GM18519 (cell line): ENCODE results near the gene PAX8.

Source experiments
- ATAC-seq: cut with Tn5 transposase; IDR thresholded peaks from one replicate; pipeline ENCODE4 v1.9.1; 2021; ENCODE audit warnings: mild to moderate bottlenecking, moderate library complexity; ENCODE audit not compliant: unreplicated experiment, low FRiP score

Gene PAX8

DNA sequence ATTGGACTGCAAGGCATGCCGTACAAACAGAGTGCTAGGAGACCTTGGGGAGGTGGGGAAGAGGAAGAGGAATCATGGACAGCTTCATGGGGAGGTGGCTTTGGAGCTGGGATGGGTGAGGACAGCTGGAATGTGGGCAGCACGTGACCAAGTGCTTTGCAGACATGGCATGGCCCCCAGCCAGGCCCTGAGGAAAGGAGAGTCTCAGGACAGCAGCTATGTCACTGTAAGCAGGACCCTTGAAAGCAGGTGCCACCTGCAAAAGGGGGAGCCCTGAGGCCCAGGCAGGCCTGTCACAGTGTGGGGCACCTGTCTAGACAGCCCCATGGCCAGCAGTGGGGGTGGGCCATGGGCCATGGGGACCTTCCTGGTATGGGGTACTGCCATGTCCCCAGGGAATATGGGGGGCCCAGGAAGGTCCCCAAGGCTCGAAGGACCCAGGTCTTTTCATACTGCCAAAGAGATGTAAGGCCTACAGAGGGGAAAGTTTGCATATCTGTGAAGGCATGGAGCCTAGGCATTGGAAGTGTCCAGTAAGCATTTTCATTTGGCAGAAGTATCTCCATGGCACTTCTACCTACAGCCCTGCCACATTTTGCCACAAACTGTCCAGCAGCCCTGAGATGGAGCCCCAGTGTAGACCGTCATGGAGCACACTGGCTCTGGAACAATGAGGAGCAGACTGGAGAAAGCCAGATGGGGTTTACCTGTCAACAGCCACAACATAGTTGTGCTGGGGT lies 9.9 kb downstream of the PAX8 start:
- ATAC-seq: no peak

DNA sequence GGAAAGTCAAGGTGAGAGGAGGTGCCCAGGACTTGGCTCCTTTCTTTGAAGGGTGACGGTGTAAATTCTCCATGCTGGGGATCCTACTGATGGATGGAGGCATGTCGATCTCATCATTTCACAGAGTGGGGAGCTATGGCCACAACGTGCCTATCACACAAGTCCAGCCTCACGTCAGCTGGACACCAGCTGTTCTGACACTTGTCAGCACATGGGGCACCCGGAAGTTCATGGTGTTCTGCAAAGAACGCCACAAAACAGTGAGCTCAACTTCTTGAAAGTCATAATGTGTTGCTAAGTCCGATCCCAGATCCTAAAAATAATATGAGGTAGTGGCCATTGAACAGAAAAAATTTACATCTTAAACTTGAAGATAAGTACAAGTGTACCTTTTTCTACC lies 12.3 kb downstream of the PAX8 start:
- no peak for ATAC-seq

DNA sequence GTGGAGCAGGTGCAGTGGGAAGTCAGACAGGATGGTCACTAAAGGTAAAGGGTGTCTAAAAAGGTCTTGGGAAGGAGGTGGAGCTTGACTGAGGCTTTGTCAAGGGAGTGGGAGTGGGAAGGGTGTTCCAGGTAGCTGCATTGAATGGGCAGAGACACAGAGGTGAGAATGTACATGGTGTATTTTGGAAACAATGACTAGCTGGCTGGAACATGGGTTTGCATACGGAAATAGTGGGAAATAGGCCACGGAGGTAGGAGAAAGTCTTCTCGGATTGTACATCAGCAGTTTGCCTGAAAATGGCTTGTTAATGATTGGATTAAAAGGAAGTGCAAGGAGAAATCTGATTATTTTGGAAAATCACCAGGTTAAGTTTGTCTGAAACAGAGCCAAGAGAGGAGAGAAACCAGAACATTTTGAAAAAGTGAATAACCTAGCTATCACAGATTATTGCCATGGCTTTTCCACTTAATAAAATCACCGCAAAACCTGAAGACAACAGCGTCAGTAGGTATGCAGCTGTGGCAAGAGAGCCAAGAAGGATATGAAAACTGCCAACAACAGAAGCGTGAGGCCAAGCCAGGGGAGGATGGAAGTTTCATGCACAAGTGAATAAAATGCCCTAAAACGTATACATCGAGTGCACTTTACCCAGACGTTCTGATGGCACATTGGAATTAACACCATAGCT lies 13.9 kb downstream of the PAX8 start:
- no peak for ATAC-seq

DNA sequence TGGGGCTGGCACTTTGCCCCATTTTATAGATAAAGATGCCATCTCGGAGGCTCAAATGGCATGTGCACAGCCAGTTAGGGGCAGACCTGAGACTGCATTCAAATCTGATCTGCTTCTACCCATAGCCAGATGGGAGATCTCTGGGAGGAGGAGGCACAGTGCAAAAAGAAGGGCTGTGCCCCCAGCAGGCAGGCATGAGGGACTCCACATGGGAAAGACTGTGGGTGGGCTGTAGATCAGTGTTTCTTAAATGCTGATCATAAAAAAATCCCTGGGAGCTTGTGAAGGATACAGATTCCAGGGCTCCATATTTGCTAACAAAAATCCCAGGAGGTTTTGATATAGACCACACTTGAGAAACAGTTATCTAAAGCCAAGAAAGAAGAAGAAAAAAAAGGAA lies 15.2 kb downstream of the PAX8 start:
- no peak for ATAC-seq

DNA sequence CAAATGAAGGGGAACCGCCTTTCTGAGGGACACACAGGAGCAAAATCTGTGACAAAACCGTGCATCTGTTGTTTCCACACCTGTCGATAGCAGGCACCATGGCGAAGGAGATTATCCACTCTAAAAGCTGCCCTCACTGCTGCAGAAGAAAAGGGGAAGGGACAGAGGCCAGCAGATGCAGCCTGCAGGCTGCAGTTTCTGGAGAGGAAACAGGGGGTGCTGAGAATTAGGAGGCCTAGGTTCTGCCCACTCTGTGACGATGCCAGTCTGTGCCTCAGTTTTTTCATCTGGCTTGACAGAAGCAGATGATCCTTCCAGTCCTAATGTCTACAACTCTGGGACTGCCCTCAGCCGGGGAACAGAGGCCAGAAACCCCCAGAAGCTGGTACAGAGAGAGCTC lies 17.7 kb downstream of the PAX8 start:
- no peak for ATAC-seq

DNA sequence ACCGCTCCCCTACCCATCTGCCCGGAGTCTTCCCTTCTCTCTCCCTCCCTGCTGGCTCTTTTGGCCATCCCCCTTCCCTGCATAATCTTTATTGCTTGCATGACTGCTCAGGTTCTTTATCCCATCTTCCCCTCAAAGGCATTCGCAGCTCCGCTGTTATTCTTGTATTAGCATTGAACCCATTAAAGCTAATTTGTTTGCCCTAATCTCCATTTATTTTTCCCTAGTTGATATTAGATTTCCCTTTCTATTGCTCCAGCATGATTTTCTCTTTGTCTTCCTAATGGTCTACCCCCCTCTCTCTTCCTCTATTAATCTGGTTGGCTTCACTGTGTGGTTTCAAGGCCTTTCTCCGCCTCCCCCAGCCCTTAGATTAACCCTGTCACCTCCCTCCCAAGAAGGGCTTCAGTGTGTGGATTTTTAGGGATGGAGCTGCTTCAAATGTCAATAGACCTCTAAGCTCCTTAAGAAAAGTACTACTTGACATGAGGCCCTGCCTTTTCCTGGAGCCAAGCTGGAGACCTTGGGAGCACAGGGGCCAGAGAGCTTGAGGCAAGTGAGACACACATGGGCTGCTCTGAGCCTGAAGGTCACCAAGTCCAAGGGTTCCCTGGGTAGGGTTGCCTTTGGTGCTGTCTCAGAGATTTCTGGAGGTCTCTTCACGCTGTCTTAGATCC lies 20.1 kb downstream of the PAX8 start:
- ATAC-seq: no peak

DNA sequence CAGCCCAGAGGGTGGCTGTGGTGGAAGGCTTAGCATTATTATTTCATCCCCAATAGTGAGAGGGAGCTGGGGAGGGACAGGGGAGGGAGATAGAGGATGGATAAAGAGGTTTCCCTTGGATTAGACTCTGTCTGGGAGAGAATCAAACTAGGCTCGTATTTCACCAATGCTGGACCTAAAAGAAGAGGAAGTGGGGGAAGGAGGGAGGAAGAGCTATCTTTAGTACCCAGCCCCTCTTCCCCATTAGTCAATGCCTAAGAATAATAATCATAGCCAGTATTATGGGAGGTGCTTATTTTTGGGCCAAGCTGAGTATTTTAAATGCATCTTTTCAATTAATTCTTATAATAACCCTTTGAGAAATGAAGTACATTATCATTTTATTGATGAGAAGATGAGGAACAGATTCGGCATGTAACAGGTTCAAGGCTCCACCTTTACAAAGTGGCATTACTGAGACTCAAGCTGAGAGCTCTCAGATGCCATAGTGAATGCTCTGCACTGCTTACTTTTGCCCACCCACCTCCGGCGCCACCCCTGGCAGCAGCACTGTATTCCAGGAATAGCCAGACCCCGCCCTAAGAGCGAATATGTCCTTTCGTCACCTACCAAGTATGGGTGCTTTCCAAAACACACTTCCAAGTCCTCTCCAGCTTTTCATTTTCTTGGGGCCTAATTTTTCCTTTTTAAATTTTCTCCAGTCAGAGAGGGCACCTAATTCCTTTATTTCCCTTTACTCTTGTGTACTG lies 21.0 kb downstream of the PAX8 start:
- ATAC-seq: no peak

DNA sequence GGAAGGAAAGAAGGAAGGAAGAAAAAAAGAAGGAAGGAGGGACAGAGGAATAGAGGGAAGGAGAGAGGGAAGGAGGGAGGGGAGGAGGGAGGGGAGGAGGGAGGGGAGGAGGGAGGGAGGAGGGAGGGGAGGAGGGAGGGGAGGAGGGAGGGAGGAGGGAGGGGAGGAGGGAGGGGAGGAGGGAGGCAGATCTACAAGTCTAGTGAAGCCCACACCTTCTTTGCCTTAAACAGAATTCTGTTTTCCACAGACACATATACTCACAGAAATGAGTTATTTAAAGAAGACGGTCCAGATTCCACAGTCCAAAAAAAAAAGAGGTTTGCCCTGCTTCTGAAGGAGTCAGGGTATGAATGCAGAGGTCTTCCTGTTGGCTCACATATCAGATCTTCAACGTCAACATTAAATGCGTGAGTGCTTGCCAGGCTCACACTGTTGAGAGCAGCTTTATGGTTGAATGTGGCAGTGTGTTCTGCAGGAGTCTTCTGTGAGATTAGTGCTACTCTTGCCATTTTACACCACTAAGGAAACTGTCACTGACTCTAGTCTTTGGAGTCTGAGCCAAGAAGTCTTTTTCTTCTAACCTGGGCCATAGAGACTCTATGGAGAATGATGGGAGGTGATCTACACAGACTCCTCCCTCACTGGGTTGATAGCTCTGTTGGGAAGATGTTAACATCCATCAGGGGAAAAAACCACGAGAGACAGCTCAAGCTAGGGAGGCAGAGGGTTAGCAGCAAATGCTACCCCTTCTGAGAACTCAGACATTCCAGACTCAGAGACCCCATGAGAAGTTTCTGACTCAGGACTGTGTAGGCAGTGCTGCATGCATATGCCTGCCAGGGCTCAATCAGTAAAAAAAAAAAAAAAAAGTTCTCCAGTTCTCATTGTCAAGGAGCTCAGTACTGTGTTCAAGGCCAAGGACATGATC lies 23.3 kb downstream of the PAX8 start:
- ATAC-seq: no peak

DNA sequence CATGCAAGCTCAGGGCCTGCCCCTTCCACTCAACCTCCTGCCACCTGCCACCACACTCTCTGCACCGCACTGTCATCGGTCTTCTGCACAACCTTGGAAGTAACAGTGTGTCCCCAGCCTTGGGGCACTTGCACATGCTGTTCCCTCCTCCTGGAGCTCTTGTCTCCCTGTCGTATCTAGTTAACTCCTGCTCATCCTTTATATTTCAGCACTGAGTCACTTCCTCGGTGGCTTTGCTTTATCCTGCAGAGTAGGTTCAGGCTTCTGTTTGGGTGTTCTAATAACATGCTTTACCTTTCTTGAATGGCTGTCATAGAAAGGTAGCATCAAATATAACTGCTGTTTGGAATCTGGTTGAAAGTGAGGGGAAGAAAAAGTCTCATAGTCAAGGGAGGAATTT lies 25.3 kb downstream of the PAX8 start:
- ATAC-seq: no peak

DNA sequence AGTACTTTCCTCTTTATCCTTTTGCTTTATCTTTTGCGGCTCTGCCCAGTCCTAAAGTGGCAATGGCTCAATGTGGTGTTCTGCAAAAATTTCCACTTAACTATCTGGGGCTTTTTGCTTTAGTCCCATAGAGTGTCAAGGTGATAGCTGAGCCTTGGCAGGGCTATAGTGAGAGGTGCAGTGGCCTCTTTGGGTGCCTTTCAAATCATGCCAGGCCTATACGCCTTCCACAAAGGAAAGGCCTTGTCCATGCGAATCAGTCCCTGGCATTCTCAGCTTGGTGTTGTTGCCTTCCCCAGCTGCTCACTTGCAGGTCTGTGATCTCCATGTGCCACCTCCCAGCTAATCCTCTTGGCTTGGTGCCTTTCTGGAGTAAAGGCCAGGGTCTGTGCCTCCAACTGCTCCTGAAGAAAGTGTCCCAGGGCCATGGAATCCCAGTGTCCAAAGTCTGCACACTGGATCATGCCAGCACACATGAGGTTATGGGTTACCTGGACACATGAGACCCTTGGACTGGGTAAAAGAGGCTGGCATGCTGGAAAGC lies 26.6 kb downstream of the PAX8 start:
- ATAC-seq: no peak

DNA sequence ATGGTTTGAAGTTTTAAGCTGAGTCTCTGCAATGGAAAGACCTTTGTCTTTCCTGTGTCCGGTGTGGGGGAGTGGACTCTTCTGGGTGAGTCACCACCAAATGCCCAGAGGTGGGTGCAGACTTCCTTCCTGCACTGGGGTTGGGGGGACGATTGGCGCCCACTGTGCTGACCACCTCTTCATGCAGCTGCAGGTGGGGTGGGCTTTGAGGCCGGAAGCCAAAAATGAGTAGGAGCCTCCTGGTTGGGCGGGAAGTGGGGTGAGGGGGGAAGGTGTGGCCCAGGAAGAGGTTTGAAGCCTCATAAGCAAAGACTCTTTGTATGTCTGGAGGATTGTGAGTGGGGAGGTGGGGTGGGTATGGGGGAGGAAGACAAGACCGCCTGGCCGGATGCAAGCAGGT lies 27.6 kb downstream of the PAX8 start:
- ATAC-seq: no peak

DNA sequence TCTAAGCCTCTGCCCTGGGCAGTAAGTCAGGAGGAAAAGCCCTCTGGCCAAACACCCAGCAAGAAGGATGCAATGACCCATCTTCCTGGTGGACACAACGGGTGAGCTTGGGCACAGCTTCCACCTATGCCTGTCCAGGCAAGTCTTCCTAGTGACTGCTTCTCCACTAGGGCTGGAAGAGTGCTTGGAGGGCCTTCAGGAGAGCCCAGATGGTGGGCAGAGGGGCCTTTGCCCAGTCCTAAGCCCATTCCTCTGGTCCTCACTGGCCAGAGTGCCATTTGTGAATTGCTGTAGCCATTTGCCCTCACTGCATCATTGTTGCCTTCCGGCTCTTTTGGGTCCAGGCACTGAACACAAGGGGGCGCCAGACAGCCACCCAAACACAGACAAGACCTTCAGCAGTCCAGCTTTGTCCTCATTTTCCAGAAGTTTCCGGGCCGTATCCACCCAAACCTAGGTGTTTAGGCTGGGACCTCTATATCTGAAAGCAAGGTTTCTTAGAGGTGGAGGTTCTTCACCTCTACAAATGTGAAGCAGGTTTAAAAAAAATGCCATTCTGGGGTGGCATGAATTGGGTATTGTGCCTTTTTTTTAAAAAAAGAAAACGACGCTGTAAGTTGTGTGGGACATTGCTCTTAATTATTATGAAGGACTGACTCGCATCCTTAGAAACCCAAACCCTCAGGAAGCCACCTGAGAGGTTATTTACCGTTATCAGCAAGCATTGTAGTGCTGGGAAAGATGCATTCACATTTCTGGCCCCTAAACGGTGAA lies 29.5 kb downstream of the PAX8 start:
- no peak for ATAC-seq

DNA sequence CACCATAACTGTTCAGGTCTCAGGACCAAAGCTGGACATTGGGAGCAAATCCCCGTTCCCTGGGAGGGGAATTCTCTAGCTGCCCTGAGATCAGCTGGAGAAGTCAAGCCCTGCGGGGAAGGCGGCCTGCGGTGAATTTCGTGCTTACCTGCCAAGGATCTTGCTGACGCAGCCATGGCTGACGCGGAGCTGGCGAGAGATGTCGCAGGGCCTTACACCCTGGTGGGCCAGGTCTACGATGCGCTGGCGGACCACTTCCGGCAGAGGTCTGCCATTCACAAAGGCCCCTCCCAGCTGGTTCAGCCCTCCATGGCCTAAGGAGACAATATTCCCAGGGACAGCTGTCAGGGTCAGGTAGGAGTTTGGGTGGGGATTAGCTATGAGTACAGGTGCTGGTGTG lies 32.1 kb downstream of the PAX8 start:
- ATAC-seq: no peak

DNA sequence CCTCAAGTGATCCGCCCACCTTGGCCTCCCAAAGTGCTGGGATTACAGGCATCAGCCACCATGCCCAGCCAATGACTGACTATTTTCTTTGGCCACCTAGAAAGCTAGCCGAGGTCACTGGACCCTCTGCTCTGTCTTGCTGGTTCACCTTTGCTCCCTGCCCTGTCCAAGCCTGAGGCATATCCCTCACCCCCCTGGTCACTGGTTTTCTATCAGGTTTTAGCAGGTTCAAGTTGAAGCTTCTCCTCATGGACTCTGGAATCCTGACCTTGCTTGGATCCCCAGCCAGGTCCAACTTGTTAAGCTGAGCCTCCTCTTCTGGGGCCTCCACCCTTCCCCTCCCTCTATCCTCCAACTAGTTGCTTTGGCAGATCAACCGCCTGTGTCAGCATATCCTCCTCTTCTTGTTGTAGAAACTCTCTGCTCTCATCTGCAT lies 33.4 kb downstream of the PAX8 start:
- ATAC-seq: no peak

DNA sequence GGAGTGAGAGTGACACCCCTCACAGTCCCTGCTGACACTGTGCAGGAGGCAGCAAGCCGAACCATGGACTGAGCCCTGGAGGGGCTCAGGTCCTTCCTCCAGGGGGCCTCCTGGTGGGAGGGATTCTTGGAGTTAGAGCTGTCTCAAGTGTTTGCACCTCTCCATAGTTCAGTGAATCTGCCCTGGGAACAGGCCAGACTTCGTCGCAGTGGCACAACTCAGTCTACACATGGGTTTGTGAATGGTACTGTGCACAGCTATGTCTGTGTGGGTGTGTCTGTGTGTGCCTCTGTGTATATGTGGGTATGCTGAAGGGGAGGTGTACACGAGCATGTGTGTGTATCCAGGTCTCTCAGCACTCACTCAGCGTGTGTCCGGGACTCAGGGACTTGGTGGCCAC lies 36.4 kb downstream of the PAX8 start:
- no peak for ATAC-seq

DNA sequence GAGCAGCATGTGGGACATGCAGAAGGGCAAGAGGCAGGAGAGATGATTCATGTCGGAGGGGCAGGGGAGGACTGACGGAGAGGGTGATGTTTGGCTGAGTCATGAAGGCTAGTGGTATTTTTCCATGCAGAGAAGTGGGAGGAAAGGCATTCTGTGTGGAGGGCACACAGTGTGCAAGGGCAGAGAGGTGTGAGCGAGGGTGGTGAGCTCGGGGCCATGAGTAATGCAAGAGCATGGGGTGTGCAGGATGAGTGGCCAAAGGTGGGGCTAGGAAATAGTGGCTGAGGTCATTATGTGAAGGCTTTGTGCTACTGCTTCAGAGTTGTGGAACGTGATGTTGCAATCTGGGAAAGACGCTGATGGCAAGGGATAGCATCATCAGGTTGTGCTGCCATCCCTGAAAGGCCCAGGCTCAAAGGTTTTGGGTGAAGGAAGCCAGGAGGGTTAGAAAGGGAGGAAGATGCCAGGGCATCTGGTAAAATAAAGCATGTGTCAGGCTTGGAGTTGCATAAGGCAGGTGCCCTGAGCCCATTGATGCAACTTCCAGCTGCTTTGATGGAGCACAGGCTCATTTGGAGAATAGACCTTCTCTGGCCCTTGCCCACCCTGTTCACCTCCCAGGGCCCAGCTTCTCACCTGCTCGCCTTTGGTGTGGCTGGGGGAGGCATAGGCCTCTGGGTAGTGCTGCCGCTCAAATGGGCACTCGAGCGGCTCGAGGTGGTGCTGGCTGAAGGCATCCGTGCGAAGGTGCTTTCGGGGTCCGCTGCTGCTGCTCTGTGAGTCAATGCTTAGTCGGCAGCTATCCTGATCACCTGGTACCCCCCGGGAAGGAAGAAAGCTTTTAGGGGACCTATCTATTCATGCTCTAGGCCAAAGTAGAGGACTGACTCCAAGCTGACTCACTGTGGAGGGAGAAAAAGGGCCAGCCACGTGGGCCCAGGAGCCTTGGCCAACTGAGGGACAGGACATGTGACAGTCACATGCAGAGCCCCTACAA lies 37.5 kb downstream of the PAX8 start:
- ATAC-seq: no peak

DNA sequence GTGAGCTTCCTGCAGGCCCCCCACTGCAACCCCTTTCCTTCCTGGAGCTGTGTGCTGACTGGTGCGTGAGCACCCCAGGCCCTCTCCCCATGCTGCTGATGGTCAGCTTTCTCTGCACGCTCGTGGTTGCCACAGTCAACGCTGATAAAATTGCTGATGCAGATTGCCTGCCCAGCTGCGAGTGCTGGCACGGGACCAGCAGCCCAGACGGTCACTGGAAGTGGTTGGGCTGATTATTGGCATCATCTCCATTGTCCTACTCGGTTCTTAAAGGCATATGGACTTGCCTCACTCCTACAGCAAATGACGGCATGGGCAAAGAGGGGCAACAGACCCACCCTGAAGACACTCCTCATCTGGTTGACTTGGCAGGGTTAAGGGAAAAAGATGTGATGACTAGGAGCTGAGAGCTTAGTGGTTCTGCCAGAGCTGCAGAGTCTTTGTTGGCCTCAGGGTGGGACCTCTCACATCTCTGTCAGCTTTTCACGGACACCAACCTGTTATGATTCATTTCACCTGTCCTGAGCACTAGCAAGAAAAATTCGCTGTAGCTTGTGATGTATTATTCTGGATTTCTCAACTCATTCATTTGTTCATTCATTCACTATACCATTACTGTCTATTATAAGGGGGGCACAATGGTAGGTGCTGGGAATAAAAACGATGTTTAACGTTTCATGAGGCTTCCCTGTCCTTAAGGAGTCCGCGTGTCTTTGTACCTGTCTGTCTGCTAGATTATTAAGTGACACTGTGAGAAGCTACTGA lies 38.4 kb downstream of the PAX8 start:
- no peak for ATAC-seq
